Measurements from ENCODE around the gene EIF2S2.

- no peak for TF ChIP-seq FOXA1 (IDR thresholded peaks at IDR 0.05)
- no peak for TF ChIP-seq CTCF (IDR thresholded peaks at IDR 0.05; ENCODE audit: low read depth, low read length, missing input control)
- TF ChIP-seq, protein P1, sequence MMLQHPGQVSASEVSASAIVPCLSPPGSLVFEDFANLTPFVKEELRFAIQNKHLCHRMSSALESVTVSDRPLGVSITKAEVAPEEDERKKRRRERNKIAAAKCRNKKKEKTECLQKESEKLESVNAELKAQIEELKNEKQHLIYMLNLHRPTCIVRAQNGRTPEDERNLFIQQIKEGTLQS (IDR thresholded peaks at IDR 0.05): no peak
- TF ChIP-seq TAF1 (conservative IDR thresholded peaks at IDR 0.05): no peak
Measured at GRCh38 chr20:34122274-34122980, 10.4 kb upstream of the EIF2S2 start.

All from liver (tissue), 3 donors.